Erythroblast (primary cell): ENCODE measurements around the gene ANKMY1.
A peak's percentile ranks its signal among the peaks of the same experiment; 100 is the strongest.

ENCODE experiments used
- DNase-seq, 2 experiments: peaks; one replicate each; lab custom pipeline; 2025; lab: John Stamatoyannopoulos, UW
- GATA1 ChIP-seq: IDR thresholded peaks from 2 replicates; pipeline ENCODE4 v1.6.1; 2011; ENCODE audit warnings: low read depth, mild to moderate bottlenecking, control low read depth, low read length, moderate library complexity
- POLR2A ChIP-seq: IDR thresholded peaks from 2 replicates; pipeline ENCODE4 v1.6.1; 2011; ENCODE audit warnings: mild to moderate bottlenecking, low read length

ANKMY1 gene

GRCh38 chr2:240455272-240455646 is 102.5 kb downstream of the ANKMY1 start:
- no peak for DNase-seq
- TF ChIP-seq POLR2A (no peak), GATA1 (no peak)

- TF ChIP-seq GATA1 (no peak), POLR2A (no peak)
- DNase-seq, result no peak
Observed at GRCh38 chr2:240454106-240454901, 103.5 kb downstream of the ANKMY1 start.

DNA sequence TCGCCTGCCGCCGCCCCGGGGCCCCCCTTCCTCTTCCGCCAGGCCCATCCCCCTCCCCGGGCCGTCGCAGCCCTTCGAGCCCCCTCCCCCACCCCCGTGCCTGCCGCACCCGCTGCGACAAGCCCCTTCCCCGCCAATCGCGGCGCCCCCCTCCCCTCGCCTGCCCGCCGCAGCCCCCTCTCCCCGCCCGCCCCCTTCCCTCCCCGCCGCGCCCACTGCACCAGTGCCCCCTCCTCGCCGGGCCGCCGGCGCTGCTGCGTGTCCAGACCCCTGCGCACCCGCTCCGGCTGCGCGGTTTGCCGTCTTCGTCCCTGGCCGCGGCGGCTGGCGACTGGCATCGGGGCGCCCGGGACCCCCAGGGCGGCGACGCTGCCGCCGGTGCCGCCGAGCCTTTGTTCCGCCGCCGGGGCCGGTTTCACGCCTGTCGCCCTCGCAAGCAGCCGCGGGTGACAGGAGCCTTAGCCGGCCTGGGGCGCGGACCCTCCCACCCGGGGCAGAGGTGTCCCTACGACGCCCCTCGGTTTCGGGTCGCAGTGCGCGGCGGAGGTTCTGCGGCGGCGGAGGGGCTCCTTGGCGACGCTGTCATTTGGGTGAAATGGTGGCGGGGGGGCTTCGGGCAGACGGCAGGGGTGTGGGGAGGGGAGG is 104.2 kb downstream of the ANKMY1 start:
- no peak for DNase-seq
- TF ChIP-seq POLR2A (no peak), GATA1 (no peak)

GRCh38 chr2:240452462-240453256 is 105.1 kb downstream of the ANKMY1 start:
- peak; percentile 42 to 50 for DNase-seq
- TF ChIP-seq POLR2A (no peak), GATA1 (no peak)

- TF ChIP-seq GATA1 (no peak), POLR2A (no peak)
- DNase-seq, result no peak
Observed at GRCh38 chr2:240451791-240452461, 105.9 kb downstream of the ANKMY1 start.

- TF ChIP-seq GATA1, result no peak
- TF ChIP-seq POLR2A, result no peak
- DNase-seq, result no peak
Observed at GRCh38 chr2:240451108-240451611, 106.6 kb downstream of the ANKMY1 start.

DNA sequence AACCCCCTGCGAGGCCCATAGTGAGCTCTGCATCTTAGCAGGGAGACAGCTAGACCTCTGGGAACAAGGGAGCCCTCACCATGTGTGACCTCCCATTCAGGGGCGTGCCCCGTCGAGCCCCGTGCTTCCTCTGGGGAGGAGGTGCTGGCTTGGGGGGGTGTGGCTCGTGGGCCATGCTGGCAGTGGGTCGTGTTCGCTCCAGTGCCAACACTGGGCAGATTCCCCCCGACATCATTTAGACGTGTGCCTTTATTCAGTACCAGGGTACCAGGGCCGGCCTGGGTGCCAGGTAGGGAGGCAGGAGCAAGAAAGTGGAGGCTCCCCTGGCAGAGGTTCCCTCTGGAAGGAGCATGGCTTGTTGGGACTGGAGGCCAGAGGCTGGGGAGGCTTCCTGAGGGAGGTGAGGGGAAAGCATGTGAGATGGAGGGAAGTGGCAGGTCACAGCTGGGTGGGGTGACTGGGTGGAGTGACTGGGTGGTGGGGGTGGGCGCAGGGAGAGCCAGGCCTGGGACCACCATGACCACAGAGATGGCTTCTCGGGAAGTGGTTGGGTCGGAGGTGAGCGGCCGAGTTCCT is 107.2 kb downstream of the ANKMY1 start:
- no peak for DNase-seq
- TF ChIP-seq POLR2A (no peak), GATA1 (no peak)

- TF ChIP-seq POLR2A (no peak), GATA1 (no peak)
- DNase-seq, result no peak
Observed at GRCh38 chr2:240449764-240450531, 107.8 kb downstream of the ANKMY1 start.

DNA sequence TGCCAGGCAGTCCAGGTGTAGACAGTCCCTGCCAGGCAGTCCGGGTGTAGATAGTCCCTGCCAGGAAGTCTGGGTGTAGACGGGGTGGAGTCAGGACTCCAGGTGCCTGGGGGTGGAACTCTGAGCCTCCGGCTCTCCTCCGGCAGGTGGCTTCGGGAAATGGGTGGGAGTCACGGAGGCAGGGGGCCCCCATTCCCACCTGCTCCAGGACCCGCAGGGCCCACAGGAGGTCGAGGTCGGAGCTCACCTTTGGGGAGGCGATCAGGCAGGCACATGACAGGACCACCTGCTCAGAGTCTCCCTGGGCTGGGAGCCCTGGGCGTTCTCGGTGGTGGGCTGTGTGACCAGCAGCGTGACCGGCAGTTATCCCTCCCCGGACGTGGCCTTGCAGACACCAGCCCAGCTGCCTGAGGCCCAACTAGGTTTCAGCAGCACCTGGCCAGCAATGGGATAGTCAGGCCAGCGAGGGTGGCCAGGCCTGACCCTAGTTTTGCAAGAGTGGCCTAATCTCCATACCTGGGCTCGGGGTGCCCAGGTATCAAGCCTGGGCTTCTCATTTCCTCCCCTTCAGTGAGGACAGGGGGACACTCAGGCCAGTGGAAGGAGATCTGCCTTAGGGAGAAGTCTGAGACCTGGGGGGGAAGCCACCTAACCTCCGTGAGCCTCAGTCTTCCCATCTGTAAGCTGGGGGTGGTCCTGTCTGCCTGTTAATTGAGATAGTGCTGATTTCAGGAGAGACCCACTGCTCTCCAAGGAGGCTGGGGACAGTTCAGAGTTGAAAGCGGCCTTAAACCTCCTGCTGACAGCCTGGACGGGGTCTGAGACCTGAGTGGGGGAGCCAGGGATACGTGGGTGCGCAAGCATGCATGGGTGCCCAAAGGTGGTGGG is 109.2 kb downstream of the ANKMY1 start:
- no peak for DNase-seq
- TF ChIP-seq GATA1 (no peak), POLR2A (no peak)

DNA sequence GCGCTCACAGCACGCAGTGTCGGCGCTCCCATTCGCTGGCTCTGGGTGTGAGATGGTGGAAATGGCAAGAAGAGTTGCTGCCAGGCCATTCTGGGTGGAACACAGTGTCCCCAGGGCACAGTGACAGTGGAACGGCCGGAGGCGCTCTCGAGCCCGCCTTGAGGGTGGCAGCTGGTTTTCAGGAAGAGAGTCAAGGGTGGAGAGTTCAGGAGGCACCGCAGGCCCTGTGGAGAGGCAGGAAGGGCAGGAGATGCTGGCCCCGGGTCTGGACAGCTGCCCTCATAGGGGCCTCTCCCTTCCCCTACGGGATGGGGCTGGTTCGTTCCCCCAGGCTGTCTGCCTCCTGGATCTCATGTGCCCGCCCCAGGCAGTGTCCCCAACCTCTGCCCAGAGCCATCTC is 109.9 kb downstream of the ANKMY1 start:
- no peak for DNase-seq
- TF ChIP-seq POLR2A, result no peak
- no peak for TF ChIP-seq GATA1

- TF ChIP-seq POLR2A (no peak), GATA1 (no peak)
Observed at GRCh38 chr2:240447331-240447730, 110.5 kb downstream of the ANKMY1 start.

More at GRCh38 chr2:240447331-240447730, 110.5 kb downstream of the ANKMY1 start:
- no peak for DNase-seq
